Measurements from ENCODE around the gene HACE1.

- TF ChIP-seq, protein P1, sequence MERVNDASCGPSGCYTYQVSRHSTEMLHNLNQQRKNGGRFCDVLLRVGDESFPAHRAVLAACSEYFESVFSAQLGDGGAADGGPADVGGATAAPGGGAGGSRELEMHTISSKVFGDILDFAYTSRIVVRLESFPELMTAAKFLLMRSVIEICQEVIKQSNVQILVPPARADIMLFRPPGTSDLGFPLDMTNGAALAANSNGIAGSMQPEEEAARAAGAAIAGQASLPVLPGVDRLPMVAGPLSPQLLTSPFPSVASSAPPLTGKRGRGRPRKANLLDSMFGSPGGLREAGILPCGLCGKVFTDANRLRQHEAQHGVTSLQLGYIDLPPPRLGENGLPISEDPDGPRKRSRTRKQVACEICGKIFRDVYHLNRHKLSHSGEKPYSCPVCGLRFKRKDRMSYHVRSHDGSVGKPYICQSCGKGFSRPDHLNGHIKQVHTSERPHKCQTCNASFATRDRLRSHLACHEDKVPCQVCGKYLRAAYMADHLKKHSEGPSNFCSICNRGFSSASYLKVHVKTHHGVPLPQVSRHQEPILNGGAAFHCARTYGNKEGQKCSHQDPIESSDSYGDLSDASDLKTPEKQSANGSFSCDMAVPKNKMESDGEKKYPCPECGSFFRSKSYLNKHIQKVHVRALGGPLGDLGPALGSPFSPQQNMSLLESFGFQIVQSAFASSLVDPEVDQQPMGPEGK (CRISPR knock-in tag; IDR thresholded peaks at IDR 0.05; ENCODE audit: borderline replicate concordance): no peak
- TF ChIP-seq ZFP3 (CRISPR knock-in tag; IDR thresholded peaks at IDR 0.05) (no peak), ZNF70 (CRISPR knock-in tag; IDR thresholded peaks at IDR 0.05) (no peak), ZNF565 (CRISPR knock-in tag; conservative IDR thresholded peaks at IDR 0.05; ENCODE audit: low read depth) (no peak), SNAI2 (CRISPR knock-in tag; IDR thresholded peaks at IDR 0.05) (no peak), CSRNP3 (CRISPR knock-in tag; IDR thresholded peaks at IDR 0.05) (no peak), OSR1 (CRISPR knock-in tag; IDR thresholded peaks at IDR 0.05) (no peak), CSDC2 (CRISPR knock-in tag; IDR thresholded peaks at IDR 0.05) (no peak)
- TF ChIP-seq, protein P2, sequence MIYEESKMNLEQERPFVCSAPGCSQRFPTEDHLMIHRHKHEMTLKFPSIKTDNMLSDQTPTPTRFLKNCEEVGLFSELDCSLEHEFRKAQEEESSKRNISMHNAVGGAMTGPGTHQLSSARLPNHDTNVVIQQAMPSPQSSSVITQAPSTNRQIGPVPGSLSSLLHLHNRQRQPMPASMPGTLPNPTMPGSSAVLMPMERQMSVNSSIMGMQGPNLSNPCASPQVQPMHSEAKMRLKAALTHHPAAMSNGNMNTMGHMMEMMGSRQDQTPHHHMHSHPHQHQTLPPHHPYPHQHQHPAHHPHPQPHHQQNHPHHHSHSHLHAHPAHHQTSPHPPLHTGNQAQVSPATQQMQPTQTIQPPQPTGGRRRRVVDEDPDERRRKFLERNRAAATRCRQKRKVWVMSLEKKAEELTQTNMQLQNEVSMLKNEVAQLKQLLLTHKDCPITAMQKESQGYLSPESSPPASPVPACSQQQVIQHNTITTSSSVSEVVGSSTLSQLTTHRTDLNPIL (CRISPR knock-in tag; IDR thresholded peaks at IDR 0.05; ENCODE audit: low read depth): no peak
- TF ChIP-seq, protein P3, sequence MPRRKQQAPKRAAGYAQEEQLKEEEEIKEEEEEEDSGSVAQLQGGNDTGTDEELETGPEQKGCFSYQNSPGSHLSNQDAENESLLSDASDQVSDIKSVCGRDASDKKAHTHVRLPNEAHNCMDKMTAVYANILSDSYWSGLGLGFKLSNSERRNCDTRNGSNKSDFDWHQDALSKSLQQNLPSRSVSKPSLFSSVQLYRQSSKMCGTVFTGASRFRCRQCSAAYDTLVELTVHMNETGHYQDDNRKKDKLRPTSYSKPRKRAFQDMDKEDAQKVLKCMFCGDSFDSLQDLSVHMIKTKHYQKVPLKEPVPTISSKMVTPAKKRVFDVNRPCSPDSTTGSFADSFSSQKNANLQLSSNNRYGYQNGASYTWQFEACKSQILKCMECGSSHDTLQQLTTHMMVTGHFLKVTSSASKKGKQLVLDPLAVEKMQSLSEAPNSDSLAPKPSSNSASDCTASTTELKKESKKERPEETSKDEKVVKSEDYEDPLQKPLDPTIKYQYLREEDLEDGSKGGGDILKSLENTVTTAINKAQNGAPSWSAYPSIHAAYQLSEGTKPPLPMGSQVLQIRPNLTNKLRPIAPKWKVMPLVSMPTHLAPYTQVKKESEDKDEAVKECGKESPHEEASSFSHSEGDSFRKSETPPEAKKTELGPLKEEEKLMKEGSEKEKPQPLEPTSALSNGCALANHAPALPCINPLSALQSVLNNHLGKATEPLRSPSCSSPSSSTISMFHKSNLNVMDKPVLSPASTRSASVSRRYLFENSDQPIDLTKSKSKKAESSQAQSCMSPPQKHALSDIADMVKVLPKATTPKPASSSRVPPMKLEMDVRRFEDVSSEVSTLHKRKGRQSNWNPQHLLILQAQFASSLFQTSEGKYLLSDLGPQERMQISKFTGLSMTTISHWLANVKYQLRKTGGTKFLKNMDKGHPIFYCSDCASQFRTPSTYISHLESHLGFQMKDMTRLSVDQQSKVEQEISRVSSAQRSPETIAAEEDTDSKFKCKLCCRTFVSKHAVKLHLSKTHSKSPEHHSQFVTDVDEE (CRISPR knock-in tag; IDR thresholded peaks at IDR 0.05): no peak
Observed at GRCh38 chr6:104680539-104680938, 179.2 kb downstream of the HACE1 start.

Data from SK-N-SH treated with all-trans-retinoic acid at 6 μM for 48 hours (cell line).